IMR-90 (cell line): ENCODE results near the gene THOP1. TPM values are rescaled to one million over a fixed set of nuclear protein-coding genes. Genes with fewer than 3 reads are reported as not detected.

Experiments
- ATAC-seq: fragments of 200-7000 bp; cut with Tn5 transposase; 2 replicates; pipeline ENCODE4 v1.9.1; 2020; ENCODE audit warnings: low read depth, mild to moderate bottlenecking, moderate library complexity
- BruUV-seq: library from RNA; stranded (reverse); fragments of 400-500 nt; replicated peaks from 2 replicates; lab custom pipeline; 2021; lab: Mats Ljungman, UMichigan
- CTCF ChIA-PET: fragments of 300-600 bp; formaldehyde crosslinking; extraction: SDS; loops from one replicate; lab custom pipeline; 2021; ENCODE audit warnings: antibody characterized with exemption; lab: Yijun Ruan, JAX
- POLR2A ChIA-PET: fragments of 300-600 bp; sonication (Branson Sonifier 250); formaldehyde crosslinking; loops from one replicate; lab custom pipeline; 2022; ENCODE audit warnings: antibody characterized with exemption; ENCODE audit not compliant: unreplicated experiment; lab: Charles Lee
- DNase-seq: peaks from one replicate; pipeline ENCODE4 v3.0.0; 2013
- H2AFZ ChIP-seq: replicated peaks from 2 replicates; pipeline ENCODE3; 2013; ENCODE audit warnings: low read length, mild to moderate bottlenecking; ENCODE audit not compliant: poor library complexity
- H2AK5ac ChIP-seq: 2 replicates; pipeline ENCODE4 v1.6.1; 2013; ENCODE audit warnings: low read depth, low read length, inconsistent platforms
- H2AK9ac ChIP-seq: replicated peaks from 2 replicates; pipeline ENCODE3; 2013; ENCODE audit warnings: mild to moderate bottlenecking, low read depth, low read length, moderate library complexity; ENCODE audit not compliant: poor library complexity
- H2BK120ac ChIP-seq: 2 replicates; pipeline ENCODE4 v1.6.1; 2013; ENCODE audit warnings: low read depth, low read length, inconsistent platforms
- H2BK15ac ChIP-seq: 3 replicates; pipeline ENCODE4 v1.6.1; 2013; ENCODE audit warnings: low read depth, low read length, inconsistent platforms
- H2BK20ac ChIP-seq: 2 replicates; pipeline ENCODE4 v1.6.1; 2013; ENCODE audit warnings: low read depth, mild to moderate bottlenecking, inconsistent platforms, low read length, moderate library complexity
- H2BK5ac ChIP-seq: 2 replicates; pipeline ENCODE4 v1.6.1; 2013; ENCODE audit warnings: mild to moderate bottlenecking, low read depth, low read length, inconsistent platforms; ENCODE audit not compliant: poor library complexity, severe bottlenecking
- H3K14ac ChIP-seq: replicated peaks from 2 replicates; pipeline ENCODE4 v1.6.1; 2013; ENCODE audit warnings: low read depth, low read length, inconsistent platforms
- H3K18ac ChIP-seq: 2 replicates; pipeline ENCODE4 v1.6.1; 2013; ENCODE audit warnings: low read depth, low read length, control low read depth
- H3K23ac ChIP-seq: 2 replicates; pipeline ENCODE4 v1.6.1; 2013; ENCODE audit warnings: low read depth, low read length, inconsistent platforms
- H3K27ac ChIP-seq: 2 replicates; pipeline ENCODE4 v1.5.1; 2013; ENCODE audit warnings: mild to moderate bottlenecking, control low read depth, low read length; ENCODE audit not compliant: insufficient read depth
- H3K27me3 ChIP-seq: 2 replicates; pipeline ENCODE4 v1.6.1; 2013; ENCODE audit warnings: low read length; ENCODE audit not compliant: control insufficient read depth, insufficient read depth
- H3K36me3 ChIP-seq: 2 replicates; pipeline ENCODE4 v1.6.1; 2013; ENCODE audit warnings: low read length, mixed read lengths; ENCODE audit not compliant: control insufficient read depth, insufficient read depth
- H3K4ac ChIP-seq: 2 replicates; pipeline ENCODE4 v1.6.1; 2013; ENCODE audit warnings: low read depth, low read length, inconsistent platforms
- H3K4me1 ChIP-seq: 2 replicates; pipeline ENCODE4 v1.6.1; 2013; ENCODE audit warnings: low read length, mixed read lengths; ENCODE audit not compliant: control insufficient read depth, insufficient read depth
- H3K4me2 ChIP-seq: 2 replicates; pipeline ENCODE4 v1.6.1; 2013; ENCODE audit warnings: low read depth, mild to moderate bottlenecking, control low read depth, low read length, moderate library complexity
- H3K4me3 ChIP-seq: 2 replicates; pipeline ENCODE4 v1.5.1; 2013; ENCODE audit warnings: low read depth, mild to moderate bottlenecking, control low read depth, low read length, moderate library complexity; ENCODE audit not compliant: insufficient read depth
- H3K56ac ChIP-seq: 2 replicates; pipeline ENCODE4 v1.6.1; 2013; ENCODE audit warnings: low read length, inconsistent platforms; ENCODE audit not compliant: insufficient read depth; ENCODE audit errors: extremely low read depth
- H3K79me1 ChIP-seq, 2 experiments: 2 replicates each; pipeline ENCODE4 v1.6.1; 2013; ENCODE audit warnings: low read length in 2 of 2, inconsistent platforms in 1 of 2, low read depth in 1 of 2
- H3K9ac ChIP-seq: 2 replicates; pipeline ENCODE4 v1.6.1; 2013; ENCODE audit warnings: low read depth, low read length, control low read depth
- H3K9me1 ChIP-seq: 2 replicates; pipeline ENCODE4 v1.6.1; 2013; ENCODE audit warnings: low read length, inconsistent platforms; ENCODE audit not compliant: insufficient read depth
- H3K9me3 ChIP-seq: 2 replicates; pipeline ENCODE4 v1.6.1; 2013; ENCODE audit warnings: low read length; ENCODE audit not compliant: control insufficient read depth, insufficient read depth
- H4K20me1 ChIP-seq: 2 replicates; pipeline ENCODE4 v1.6.1; 2013; ENCODE audit warnings: low read length, inconsistent platforms; ENCODE audit not compliant: insufficient read depth
- H4K5ac ChIP-seq: 2 replicates; pipeline ENCODE4 v1.6.1; 2013; ENCODE audit warnings: mild to moderate bottlenecking, low read depth, low read length, control low read depth
- H4K8ac ChIP-seq, 2 experiments: 2 replicates each; pipeline ENCODE4 v1.6.1; 2013; ENCODE audit warnings: low read depth in 2 of 2, low read length in 2 of 2, control low read depth in 1 of 2, inconsistent platforms in 1 of 2
- H4K91ac ChIP-seq: 2 replicates; pipeline ENCODE4 v1.6.1; 2013; ENCODE audit warnings: low read depth, low read length, inconsistent platforms; ENCODE audit not compliant: insufficient read depth
- BHLHE40 ChIP-seq: fragments of 150-350 bp; IDR thresholded peaks from 2 replicates; pipeline ENCODE4 v1.6.1; 2016; ENCODE audit warnings: mild to moderate bottlenecking, low read depth, low read length
- CHD1 ChIP-seq: IDR thresholded peaks from 2 replicates; pipeline ENCODE4 v1.6.1; 2012; ENCODE audit warnings: low read depth, low read length, improper control_type of control experiment
- MAFK ChIP-seq: IDR thresholded peaks from 2 replicates; pipeline ENCODE4 v1.6.1; 2012; ENCODE audit warnings: low read depth, low read length, improper control_type of control experiment
- MXI1 ChIP-seq: IDR thresholded peaks from 2 replicates; pipeline ENCODE4 v1.6.1; 2012; ENCODE audit warnings: low read depth, mild to moderate bottlenecking, low read length, moderate library complexity, borderline replicate concordance
- POLR2A ChIP-seq: IDR thresholded peaks from 2 replicates; pipeline ENCODE4 v1.6.1; 2012; ENCODE audit warnings: mild to moderate bottlenecking, low read depth, low read length
- SMC3 ChIP-seq: fragments of 150-350 bp; IDR thresholded peaks from 2 replicates; pipeline ENCODE4 v1.6.1; 2016; ENCODE audit warnings: low read depth, mild to moderate bottlenecking, antibody characterized with exemption, low read length, moderate library complexity
- WGBS, 2 experiments: methylation state at CpG; one replicate each; pipeline versions ENCODE4 v1.1.5 to v1.1.7; 2013; ENCODE audit warnings: missing lambda C conversion rate in 2 of 2; ENCODE audit not compliant: insufficient read length in 1 of 2; ENCODE audit errors: extremely low coverage in 2 of 2; 5-methylcytosine and 5-hydroxymethylcytosine counted together
- dilution Hi-C: fragments of 300-500 bp; cut with HindIII; formaldehyde crosslinking; loops from one replicate; pipeline ENCODE4 v1.14.3; 2018; ENCODE audit warnings: low sequenced_read_pairs; ENCODE audit not compliant: unreplicated experiment
- in situ Hi-C: fragments of 300-500 bp; cut with MboI; formaldehyde crosslinking; loops from 3 replicates; pipeline ENCODE4 v1.14.3; 2019; ENCODE audit warnings: low sequenced_read_pairs, inconsistent platforms, mixed read lengths
- intact Hi-C: fragments of 100-400 bp; cut with micrococcal nuclease; formaldehyde crosslinking; loops from 2 replicates; pipeline ENCODE4 v1.10.0; 2022
- polyA plus RNA-seq, 3 experiments: library from polyadenylated mRNA; depleted of rRNA; stranded (reverse); fragments of >200 nt; gene quantifications; 2 replicates each; pipeline ENCODE4 v1.2.3, GENCODE V29; 2012; ENCODE audit warnings: low replicate concordance in 1 of 3
- total RNA-seq: library from RNA; depleted of rRNA; stranded (reverse); fragments of >200 nt; gene quantifications from 2 replicates; pipeline ENCODE4 v1.2.3, GENCODE V29; 2012
- TF ChIP-seq, protein P1 (sequence below): fragments of 150-350 bp; IDR thresholded peaks from 2 replicates; pipeline ENCODE4 v1.6.1; 2017; ENCODE audit warnings: mild to moderate bottlenecking, antibody characterized with exemption, low read length, low read depth

THOP1 gene
- total and polyA plus RNA-seq, 2 of the 4 experiments (the other 2 are of a cell fraction): 57.5 to 91.9 TPM

- H4K8ac ChIP-seq: no peak overlapping the region
- DNase-seq (no peak), ATAC-seq (no peak)
- POLR2A ChIA-PET: no interaction called here
- peaks cover 1% of the 10 kb centered on the region; the same call in 1 of the 2 replicates for H3K27me3 ChIP-seq
- no peak overlapping the region for H4K5ac ChIP-seq
- H3K56ac ChIP-seq: no peak overlapping the region
- no peak overlapping the region for H4K91ac ChIP-seq
- no TSS peak for BruUV-seq
- no peak overlapping the region for H3K9ac ChIP-seq
- WGBS, 2 experiments: no CpG with 5 or more reads among the region's 4 CpGs
- H2AFZ ChIP-seq: no peak overlapping the region
- no peak overlapping the region for H3K14ac ChIP-seq
- H2BK15ac ChIP-seq: no peak overlapping the region
- in situ Hi-C loops (no loop called here), dilution Hi-C loops (no loop called here), intact Hi-C loops (loop anchor here (10.0 kb wide), 1 partner anchor 269 kb away; the partner anchor contains the start of gene GADD45B)
- no peak overlapping the region for H3K23ac ChIP-seq
- no peak overlapping the region for H3K4me2 ChIP-seq
- no peak overlapping the region for H3K4me3 ChIP-seq
- no peak overlapping the region for H3K27ac ChIP-seq
- CTCF ChIA-PET: interaction anchor here (1.2 kb wide), 1 partner anchor 96 kb away, joined by 3 read pairs; no protein-coding TSS in a partner anchor
- no peaks in the 10 kb centered on the region for H3K9me1 ChIP-seq
- no peak for TF ChIP-seq CHD1
- no peak for TF ChIP-seq MAFK
- TF ChIP-seq, protein P1, sequence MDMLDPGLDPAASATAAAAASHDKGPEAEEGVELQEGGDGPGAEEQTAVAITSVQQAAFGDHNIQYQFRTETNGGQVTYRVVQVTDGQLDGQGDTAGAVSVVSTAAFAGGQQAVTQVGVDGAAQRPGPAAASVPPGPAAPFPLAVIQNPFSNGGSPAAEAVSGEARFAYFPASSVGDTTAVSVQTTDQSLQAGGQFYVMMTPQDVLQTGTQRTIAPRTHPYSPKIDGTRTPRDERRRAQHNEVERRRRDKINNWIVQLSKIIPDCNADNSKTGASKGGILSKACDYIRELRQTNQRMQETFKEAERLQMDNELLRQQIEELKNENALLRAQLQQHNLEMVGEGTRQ: no peak
- no peak for TF ChIP-seq MXI1
- TF ChIP-seq SMC3: no peak
- no peak for TF ChIP-seq POLR2A
- TF ChIP-seq BHLHE40: no peak
- no peaks in the 10 kb centered on the region for H3K9me3 ChIP-seq
- H3K4ac ChIP-seq: no peak overlapping the region
- H3K18ac ChIP-seq: no peak overlapping the region
- no peak overlapping the region for H2AK9ac ChIP-seq
- no peak overlapping the region for H2BK20ac ChIP-seq
- H3K36me3 ChIP-seq: no peaks in the 10 kb centered on the region
- H3K79me1 ChIP-seq: peaks cover 5 to 6% of the 10 kb centered on the region in 2 experiments; a peak in 3 of 4 replicates
- no peak overlapping the region for H2BK120ac ChIP-seq
- H2AK5ac ChIP-seq: no peak overlapping the region
- no peaks in the 10 kb centered on the region; the same call in 1 of the 2 replicates for H3K4me1 ChIP-seq
- no peak overlapping the region for H2BK5ac ChIP-seq
- H4K20me1 ChIP-seq: no peaks in the 10 kb centered on the region
Observed at GRCh38 chr19:2744113-2744512, 41.2 kb upstream of the THOP1 start.
